NB4 (cell line): ENCODE measurements around the gene TMCO4.

Experiments
- DNase-seq: peaks from one replicate; pipeline ENCODE4 v3.0.0; 2010; ENCODE audit warnings: low read depth
- H3K4me3 ChIP-seq: one replicate; pipeline ENCODE4 v1.5.1; 2011; ENCODE audit warnings: mild to moderate bottlenecking, low read depth, low read length, moderate library complexity
- MAX ChIP-seq: IDR thresholded peaks from 2 replicates; pipeline ENCODE4 v1.6.1; 2011; ENCODE audit warnings: low read depth, low read length
- MYC ChIP-seq: IDR thresholded peaks from 2 replicates; pipeline ENCODE4 v1.6.1; 2011; ENCODE audit warnings: low read depth, low read length
- POLR2A ChIP-seq: IDR thresholded peaks from 2 replicates; pipeline ENCODE4 v1.6.1; 2011; ENCODE audit warnings: mild to moderate bottlenecking; ENCODE audit not compliant: insufficient read length; ENCODE audit errors: extremely low read depth
- TF ChIP-seq, protein P1 (sequence below): IDR thresholded peaks from one replicate; pipeline ENCODE4 v1.5.1; 2012; ENCODE audit warnings: low read depth, low read length

Gene TMCO4

DNA sequence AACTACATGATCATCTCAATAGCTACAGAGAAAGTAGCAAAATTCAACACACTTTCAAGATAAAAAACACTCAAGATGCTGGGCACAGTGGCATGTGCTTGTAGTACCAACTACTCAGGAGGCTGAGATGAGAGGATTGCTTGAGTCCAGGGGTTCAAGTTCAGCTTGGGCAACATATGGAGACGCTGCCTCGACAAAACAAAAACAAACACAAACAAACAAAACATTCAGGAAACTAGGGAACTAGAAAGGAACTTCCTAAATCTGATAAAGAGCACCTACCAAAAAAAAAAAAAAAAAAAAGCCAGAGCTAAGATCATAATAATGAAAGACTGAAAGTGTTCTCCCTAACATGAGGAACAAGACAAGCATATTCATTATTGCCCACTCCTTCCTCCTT, 38.1 kb upstream of the TMCO4 start:
- no peak for DNase-seq
- no peak for TF ChIP-seq POLR2A
- H3K4me3 ChIP-seq, result no peak overlapping the region

GRCh38 chr1:19835578-19835977, 35.9 kb upstream of the TMCO4 start:
- no peak overlapping the region for H3K4me3 ChIP-seq
- DNase-seq, result no peak
- TF ChIP-seq POLR2A, result no peak
- no peak for TF ChIP-seq MYC
- TF ChIP-seq MAX, result no peak
- TF ChIP-seq, protein P1, sequence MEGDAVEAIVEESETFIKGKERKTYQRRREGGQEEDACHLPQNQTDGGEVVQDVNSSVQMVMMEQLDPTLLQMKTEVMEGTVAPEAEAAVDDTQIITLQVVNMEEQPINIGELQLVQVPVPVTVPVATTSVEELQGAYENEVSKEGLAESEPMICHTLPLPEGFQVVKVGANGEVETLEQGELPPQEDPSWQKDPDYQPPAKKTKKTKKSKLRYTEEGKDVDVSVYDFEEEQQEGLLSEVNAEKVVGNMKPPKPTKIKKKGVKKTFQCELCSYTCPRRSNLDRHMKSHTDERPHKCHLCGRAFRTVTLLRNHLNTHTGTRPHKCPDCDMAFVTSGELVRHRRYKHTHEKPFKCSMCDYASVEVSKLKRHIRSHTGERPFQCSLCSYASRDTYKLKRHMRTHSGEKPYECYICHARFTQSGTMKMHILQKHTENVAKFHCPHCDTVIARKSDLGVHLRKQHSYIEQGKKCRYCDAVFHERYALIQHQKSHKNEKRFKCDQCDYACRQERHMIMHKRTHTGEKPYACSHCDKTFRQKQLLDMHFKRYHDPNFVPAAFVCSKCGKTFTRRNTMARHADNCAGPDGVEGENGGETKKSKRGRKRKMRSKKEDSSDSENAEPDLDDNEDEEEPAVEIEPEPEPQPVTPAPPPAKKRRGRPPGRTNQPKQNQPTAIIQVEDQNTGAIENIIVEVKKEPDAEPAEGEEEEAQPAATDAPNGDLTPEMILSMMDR, result no peak

DNA sequence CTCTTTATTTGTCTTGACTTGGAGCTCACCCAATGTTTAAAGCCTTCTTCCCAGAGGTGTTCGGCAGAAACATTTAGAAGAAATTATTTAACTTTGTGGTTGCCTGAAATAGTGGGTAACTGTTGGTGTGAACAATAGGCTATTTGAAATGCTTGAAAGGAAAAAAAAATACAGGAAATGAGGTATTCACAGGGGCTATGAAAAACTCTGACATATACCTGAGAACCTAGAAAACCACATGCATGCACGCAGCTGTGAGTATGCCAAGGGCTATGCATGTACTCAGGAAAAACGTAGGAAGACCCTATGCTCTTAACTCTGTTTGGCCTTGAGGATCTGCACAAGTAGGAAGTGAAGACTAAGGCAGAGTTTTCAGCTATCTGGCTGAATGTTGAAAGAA, 31.7 kb upstream of the TMCO4 start:
- no peak overlapping the region for H3K4me3 ChIP-seq
- TF ChIP-seq POLR2A (no peak), MYC (no peak), MAX (no peak)
- TF ChIP-seq, protein P1, result no peak
- no peak for DNase-seq

DNA sequence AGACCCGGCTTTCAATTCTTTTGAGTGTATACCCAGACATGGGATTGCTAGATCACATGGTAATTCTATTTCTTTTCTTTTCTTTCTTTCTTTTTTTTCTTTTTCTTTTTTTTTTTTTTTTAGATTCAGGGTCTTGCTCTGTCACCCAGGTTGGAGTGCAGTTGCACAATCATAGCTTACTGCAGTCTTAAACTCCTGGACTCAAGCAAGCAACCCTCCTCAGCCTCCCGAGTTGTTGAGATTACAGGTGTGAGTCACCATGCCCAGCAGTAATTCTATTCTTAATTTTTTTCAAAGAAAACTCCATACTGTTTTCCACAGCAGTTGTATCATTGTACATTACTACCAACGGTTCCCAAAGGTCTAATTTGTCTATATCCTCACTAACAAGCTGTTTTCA, 28.8 kb upstream of the TMCO4 start:
- DNase-seq, result no peak
- TF ChIP-seq, protein P1, result no peak
- TF ChIP-seq MYC (no peak), POLR2A (no peak), MAX (no peak)
- no peak overlapping the region for H3K4me3 ChIP-seq

DNA sequence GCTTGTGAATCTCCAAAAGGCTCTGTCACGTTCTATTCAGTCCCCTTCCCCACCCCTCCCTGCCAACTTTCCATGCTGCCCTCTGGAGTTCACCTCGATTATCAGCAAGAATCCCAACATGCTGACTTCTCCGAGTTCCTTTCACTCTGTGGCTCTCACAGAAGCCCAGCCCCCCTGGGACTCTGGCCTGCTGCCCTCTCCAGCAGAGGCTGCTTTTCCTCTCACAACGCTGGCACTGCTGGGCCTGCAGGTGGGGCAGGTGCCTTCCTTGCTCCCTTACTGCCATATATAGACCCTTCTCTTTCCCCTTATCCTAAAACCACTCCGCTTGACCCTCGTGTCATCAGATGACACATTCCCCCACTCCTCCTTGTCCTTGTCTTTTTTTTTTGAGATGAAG, 25.6 kb upstream of the TMCO4 start:
- TF ChIP-seq, protein P1, result peak; percentile 2
- TF ChIP-seq MYC, result no peak
- no peak overlapping the region for H3K4me3 ChIP-seq
- no peak for DNase-seq

DNA sequence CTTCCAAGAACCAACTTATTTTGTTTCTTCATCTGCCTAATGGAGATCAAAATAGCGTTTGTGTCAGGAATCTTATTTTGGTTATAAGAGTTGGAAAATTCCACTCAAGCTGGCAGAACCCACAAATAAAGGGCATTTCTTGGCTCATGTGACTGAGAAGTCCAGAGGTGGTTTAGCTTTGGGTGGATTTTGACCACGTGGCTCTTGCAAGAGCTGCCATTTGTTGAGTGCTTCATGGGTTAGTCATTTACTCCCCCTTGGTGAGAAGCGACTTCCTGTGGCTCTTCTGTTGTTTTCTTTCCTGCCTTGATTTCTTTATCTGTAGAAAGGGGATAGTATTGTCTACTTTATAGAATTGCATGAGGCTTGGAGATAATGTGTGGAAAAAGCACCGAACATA, 24.8 kb upstream of the TMCO4 start:
- no peak for DNase-seq
- H3K4me3 ChIP-seq, result no peak overlapping the region

More for the DNA sequence above, 24.8 kb upstream of the TMCO4 start:
- no peak for TF ChIP-seq MYC
- no peak for TF ChIP-seq POLR2A
- TF ChIP-seq, protein P1, result no peak
- no peak for TF ChIP-seq MAX
